ENCODE data around the gene PRRX2. TPM values are rescaled to one million over a fixed set of nuclear protein-coding genes. Genes with fewer than 3 reads are reported as not detected.

The PRRX2 gene
- polyA plus RNA-seq, 3 donors from 2014 or later: 0.18 TPM; not detected in 2

DNA sequence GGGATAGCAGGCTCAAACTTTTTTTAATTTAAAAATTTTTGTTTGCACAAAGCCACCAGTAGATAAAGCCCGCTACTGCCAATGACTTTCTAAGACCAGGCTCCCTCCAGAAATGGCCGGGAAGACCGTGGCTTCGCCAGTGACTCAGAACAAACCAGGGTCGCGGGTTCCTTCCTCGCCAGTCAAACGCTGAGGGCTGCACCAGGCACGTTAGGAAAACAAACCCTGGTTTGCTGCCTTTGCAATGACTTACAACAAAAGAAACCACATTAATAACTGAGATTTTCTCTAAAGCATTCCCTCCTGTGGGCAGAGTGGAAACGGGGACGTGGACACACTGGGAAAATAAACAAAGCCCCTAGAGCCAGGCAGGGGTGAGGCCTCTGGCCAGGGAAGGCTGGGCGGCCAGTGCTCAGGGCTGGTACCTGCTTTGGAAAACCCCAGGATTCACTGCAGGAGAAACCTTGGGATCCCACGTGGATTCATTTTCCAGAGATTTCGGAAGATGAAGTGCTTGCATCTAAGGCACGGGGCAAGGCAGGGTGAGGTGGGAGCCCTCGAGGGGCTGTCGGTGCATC lies 3.8 kb downstream of the PRRX2 start:
- Mint-ChIP-seq H3K9me3 (no peaks in the 10 kb centered on the region), H3K4me3 (no peak overlapping the region), H3K4me1 (peaks cover 0 to 3% of the 10 kb centered on the region in 2 donors), H3K27me3 (ENCODE audit: low read depth in 3 of 3) (peaks cover 7 to 12% (median 8%) of the 10 kb centered on the region in 3 donors), H3K27ac (no peak overlapping the region), H3K36me3 (no peaks in the 10 kb centered on the region)
- no peak for DNase-seq

DNA sequence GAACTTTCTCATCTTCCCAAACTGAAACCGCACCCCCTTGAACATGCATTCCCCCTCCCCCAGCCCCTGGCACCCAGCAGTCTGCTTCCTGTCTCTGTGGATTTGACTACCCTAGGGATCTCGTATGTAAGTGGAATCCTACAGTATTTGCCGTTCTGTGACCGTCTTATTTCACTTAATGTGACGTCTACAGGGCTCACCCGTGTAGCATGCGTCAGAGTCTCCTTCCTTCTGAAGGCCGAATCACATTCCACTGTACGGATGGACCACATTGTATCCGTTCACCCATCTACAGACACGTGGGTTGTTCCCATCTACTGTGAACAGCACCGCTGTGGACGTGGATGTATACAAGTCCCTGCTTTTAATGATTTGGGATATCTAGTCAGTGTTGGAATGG lies 4.5 kb downstream of the PRRX2 start:
- Mint-ChIP-seq H3K27ac (peak overlapping the region in 1 of 6 donors; percentile 77), H3K27me3 (ENCODE audit: low read depth in 3 of 3) (peaks cover 7 to 8% (median 7%) of the 10 kb centered on the region in 3 donors)

DNA sequence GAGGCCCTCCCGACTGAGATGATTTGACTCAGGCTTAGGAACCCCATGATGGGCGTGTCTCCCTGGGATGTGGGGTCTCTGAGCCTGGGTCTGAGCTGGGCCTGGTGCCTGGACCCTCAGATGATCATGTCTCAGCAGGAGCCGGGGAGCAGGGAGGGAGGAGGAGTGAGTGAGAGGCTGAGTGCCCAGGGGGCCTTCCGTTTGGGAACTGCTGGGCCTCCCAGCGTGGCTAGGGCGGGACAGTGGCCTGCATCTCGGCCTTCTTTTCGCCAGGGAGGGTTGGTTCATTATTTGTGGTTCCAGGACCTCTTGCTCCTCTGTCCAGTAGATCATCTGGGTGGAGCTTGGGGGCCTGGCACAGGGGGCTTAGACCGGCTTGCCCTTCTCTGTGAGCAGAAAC lies 5.6 kb downstream of the PRRX2 start:
- no peaks in the 10 kb centered on the region for H3K36me3 Mint-ChIP-seq
- no peaks in the 10 kb centered on the region for H3K9me3 Mint-ChIP-seq
- no peak for DNase-seq
- H3K4me3 Mint-ChIP-seq: no peak overlapping the region
- H3K4me1 Mint-ChIP-seq: no peaks in the 10 kb centered on the region
- peaks cover 4 to 8% (median 7%) of the 10 kb centered on the region in 3 donors for H3K27me3 Mint-ChIP-seq (ENCODE audit: low read depth in 3 of 3)
- H3K27ac Mint-ChIP-seq: no peak overlapping the region

More for the DNA sequence above, 4.5 kb downstream of the PRRX2 start:
- no peaks in the 10 kb centered on the region for H3K9me3 Mint-ChIP-seq
- H3K4me1 Mint-ChIP-seq: no peaks in the 10 kb centered on the region
- no peaks in the 10 kb centered on the region for H3K36me3 Mint-ChIP-seq
- no peak for DNase-seq
- no peak overlapping the region for H3K4me3 Mint-ChIP-seq

DNA sequence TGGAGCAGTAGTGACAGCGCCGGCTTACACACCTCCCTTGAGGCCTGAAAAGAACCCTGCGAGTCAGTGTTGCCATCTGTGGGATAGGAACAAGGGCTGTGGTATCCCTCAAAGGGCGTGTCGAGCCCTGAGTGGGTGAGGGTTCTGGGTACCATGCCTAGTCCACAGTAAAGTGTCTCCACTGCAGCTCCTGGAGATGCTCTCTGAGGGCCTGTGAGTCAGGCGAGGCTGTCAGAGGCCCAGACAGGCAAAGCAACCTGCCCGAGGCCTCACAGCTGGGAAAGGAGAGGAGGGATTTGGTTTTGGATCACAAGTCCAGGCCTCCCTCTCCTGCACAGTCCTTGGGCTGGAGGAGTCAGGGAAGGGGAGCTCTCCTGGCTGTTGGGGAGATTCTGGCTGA lies 6.1 kb downstream of the PRRX2 start:
- no peak overlapping the region for H3K4me3 Mint-ChIP-seq
- no peaks in the 10 kb centered on the region for H3K9me3 Mint-ChIP-seq
- H3K27me3 Mint-ChIP-seq (ENCODE audit: low read depth in 3 of 3): peaks cover 2 to 8% (median 7%) of the 10 kb centered on the region in 3 donors
- H3K36me3 Mint-ChIP-seq: no peaks in the 10 kb centered on the region
- H3K27ac Mint-ChIP-seq: no peak overlapping the region
- DNase-seq: no peak
- no peaks in the 10 kb centered on the region for H3K4me1 Mint-ChIP-seq

DNA sequence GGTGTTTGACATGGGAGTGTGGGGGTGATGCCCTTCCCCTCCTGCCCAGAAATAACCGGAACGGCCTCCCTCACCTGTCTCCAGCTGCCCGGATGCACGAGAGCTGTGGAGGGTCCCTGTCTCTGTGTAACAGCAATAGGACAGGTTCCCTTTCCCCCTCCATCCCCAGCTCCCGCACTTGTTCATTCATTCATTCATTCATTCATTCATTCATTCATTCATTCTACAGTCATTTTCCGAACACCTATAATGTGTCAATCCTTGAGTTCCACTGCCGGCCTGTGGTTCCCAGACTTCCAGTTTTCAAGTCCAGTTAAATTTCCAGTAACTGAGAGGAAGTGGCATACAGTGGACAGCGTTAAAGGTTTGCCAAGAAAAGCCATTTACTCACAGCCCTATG lies 7.3 kb downstream of the PRRX2 start:
- Mint-ChIP-seq H3K4me3 (no peak overlapping the region), H3K9me3 (no peaks in the 10 kb centered on the region), H3K27ac (peak overlapping the region in 1 of 6 donors; percentile 44), H3K36me3 (no peaks in the 10 kb centered on the region), H3K4me1 (no peaks in the 10 kb centered on the region), H3K27me3 (ENCODE audit: low read depth in 3 of 3) (peaks cover 4 to 7% (median 4%) of the 10 kb centered on the region in 3 donors)
- no peak for DNase-seq

DNA sequence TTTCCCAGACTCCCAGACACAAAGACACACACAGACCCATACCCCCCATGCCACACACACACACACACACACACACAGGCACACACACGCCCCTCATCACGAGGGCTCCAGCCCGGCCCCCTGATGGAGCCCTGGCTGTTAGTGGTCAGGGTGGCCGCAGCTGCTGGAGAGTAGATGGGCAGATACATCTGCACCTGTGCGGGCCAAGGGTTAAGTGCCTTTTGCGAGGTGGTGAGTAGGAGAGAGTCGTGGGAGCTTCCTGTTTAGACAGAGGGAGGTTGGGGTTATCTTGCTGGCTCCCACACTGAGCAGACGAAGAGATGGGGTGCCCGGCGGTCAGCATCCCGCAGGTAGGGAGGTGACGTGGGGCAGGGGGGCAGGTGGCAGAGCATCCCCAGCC lies 8.2 kb downstream of the PRRX2 start:
- no peak overlapping the region for H3K4me3 Mint-ChIP-seq
- no peak overlapping the region for H3K27ac Mint-ChIP-seq

DNA sequence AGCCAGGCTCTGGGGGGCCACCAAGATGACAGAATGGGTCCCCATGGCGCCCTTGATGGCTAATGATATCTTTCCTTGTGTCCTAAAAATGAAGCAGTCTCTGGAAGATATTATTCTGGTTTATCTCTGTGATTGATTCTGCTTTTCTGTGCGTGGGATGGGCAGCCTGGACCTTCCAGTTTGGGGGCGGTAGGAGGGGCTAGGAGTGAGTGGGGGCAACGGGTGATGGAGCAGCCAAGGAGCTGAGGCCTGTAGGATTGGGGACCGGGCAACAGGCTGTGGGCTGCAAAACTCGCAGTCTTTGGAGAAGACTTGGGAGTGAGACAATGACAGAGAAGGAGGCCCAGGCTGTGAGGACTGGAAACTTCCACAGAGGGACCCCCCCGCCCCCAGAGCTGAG lies 8.8 kb downstream of the PRRX2 start:
- no peaks in the 10 kb centered on the region for H3K4me1 Mint-ChIP-seq
- H3K9me3 Mint-ChIP-seq: no peaks in the 10 kb centered on the region
- no peaks in the 10 kb centered on the region for H3K36me3 Mint-ChIP-seq
- H3K27ac Mint-ChIP-seq: no peak overlapping the region
- H3K27me3 Mint-ChIP-seq (ENCODE audit: low read depth in 3 of 3): peaks cover 2 to 10% (median 2%) of the 10 kb centered on the region in 3 donors
- DNase-seq: no peak
- no peak overlapping the region for H3K4me3 Mint-ChIP-seq

More for the DNA sequence above, 8.2 kb downstream of the PRRX2 start:
- Mint-ChIP-seq H3K27me3 (ENCODE audit: low read depth in 3 of 3) (peaks cover 2 to 10% (median 2%) of the 10 kb centered on the region in 3 donors), H3K9me3 (no peaks in the 10 kb centered on the region), H3K4me1 (no peaks in the 10 kb centered on the region), H3K36me3 (no peaks in the 10 kb centered on the region)
- DNase-seq: no peak

DNA sequence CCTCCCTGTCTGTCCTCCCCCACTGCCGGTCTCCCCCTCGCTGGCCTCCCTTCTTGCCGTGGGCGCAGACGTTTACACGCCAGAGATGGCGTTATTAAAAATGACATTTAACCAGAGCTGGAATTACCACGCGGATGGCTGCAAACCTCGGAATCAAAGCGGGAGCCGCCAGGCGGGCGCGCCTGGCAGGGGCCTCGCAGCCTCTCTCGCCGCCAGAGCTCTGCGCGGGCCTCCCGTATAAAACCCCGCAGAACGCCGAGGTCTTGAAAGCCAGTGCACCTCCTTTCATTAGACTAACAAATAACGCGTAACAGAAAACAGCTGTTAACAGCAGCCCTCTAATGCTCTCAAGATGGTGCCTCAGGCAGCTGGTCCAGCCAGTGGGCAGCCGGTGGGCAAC lies 10.2 kb downstream of the PRRX2 start:
- Mint-ChIP-seq H3K27ac (no peak overlapping the region), H3K4me3 (no peak overlapping the region), H3K9me3 (no peaks in the 10 kb centered on the region), H3K4me1 (no peaks in the 10 kb centered on the region), H3K27me3 (ENCODE audit: low read depth in 3 of 3) (peaks cover 0 to 7% (median 2%) of the 10 kb centered on the region in 3 donors), H3K36me3 (no peaks in the 10 kb centered on the region)
- DNase-seq: no peak

DNA sequence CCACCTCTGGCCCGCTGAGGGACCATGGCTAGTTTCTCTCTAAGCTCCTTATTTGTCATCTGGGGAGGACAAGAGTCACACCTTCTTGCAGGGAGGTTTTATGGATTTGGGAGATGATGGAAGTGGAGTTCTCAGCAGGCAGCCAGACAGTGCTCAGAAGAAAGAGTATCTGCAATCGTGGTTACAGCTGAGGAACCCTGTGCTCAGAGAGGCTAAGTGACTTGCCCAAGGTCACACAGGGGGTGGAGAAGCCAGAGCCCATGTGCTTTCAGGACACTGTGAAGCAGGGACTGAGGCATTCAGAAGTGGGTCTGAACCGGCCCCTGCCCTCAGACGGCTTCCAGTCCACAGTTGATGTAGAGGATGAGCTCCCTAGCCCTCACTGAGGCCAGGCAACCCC lies 10.8 kb downstream of the PRRX2 start:
- no peaks in the 10 kb centered on the region for H3K36me3 Mint-ChIP-seq
- no peak overlapping the region for H3K4me3 Mint-ChIP-seq
- DNase-seq: no peak
- peaks cover 0 to 9% (median 2%) of the 10 kb centered on the region in 3 donors for H3K27me3 Mint-ChIP-seq (ENCODE audit: low read depth in 3 of 3)
- no peaks in the 10 kb centered on the region for H3K9me3 Mint-ChIP-seq
- no peak overlapping the region for H3K27ac Mint-ChIP-seq
- no peaks in the 10 kb centered on the region for H3K4me1 Mint-ChIP-seq

DNA sequence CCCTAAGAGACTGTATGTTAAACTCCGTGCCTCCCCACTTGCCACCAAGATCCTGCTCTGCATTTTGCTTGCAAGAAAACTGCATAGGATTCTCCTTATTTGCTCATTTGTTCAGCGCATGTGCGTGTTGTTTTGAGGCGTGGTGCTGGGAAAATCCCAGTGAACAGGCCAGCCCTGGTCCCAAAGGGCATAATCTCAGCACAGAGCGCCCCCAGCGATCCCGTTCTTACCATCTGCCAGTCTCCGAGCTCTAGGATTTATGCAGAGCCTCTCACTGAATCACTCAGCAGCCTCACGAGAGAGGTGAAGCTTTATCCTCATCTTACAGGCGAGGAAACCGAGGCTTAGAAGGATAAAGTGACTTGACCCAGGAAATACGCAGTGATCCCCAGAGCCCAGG lies 11.5 kb downstream of the PRRX2 start:
- Mint-ChIP-seq H3K36me3 (no peaks in the 10 kb centered on the region), H3K4me3 (no peak overlapping the region), H3K27ac (no peak overlapping the region), H3K9me3 (no peaks in the 10 kb centered on the region), H3K27me3 (ENCODE audit: low read depth in 3 of 3) (peaks cover 0 to 9% (median 2%) of the 10 kb centered on the region in 3 donors), H3K4me1 (no peaks in the 10 kb centered on the region)
- no peak for DNase-seq

DNA sequence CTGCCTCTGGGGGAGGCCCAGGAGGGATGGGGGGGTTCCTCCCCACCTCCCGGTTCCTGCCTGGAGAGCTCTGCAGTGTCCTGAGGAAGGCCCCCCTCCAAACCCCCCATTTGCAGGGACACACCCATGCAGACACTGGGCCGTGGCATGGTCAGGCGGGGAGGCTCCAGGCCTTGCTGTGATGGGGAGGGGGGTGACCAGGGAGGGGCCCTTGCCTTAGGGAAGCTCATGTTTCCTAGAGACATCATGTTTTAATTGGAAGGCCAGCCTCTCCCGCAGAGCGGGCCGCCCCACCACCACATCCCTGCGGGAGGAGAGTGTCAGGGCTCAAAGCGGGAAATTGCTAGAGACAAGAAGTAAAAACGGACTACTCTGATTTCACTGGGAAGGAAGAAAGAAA lies 12.0 kb downstream of the PRRX2 start:
- H3K4me3 Mint-ChIP-seq: no peak overlapping the region
- no peak overlapping the region for H3K27ac Mint-ChIP-seq
- H3K9me3 Mint-ChIP-seq: no peaks in the 10 kb centered on the region
- H3K27me3 Mint-ChIP-seq (ENCODE audit: low read depth in 3 of 3): peaks cover 0 to 12% (median 2%) of the 10 kb centered on the region in 3 donors
- no peaks in the 10 kb centered on the region for H3K4me1 Mint-ChIP-seq
- no peak for DNase-seq
- H3K36me3 Mint-ChIP-seq: no peaks in the 10 kb centered on the region

DNA sequence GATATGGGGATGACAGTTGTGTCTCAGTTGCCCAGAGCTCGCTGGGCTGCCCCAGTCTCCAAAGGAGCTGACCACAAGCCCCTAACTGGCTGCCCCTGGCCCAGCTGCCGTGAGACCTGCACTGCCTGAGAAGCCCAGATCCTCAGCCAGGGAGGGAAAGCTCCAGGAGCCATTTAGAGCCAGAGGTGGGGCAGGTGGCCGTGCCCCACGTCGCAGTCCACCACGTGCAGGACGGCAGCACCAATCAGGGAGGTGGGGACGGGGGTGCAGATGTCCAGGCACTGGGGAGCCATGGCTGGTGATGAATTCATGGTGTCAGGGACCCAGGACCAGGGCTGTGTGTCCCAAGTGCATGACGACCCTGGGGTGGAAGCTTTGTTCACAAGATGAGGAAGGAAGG lies 13.4 kb downstream of the PRRX2 start:
- Mint-ChIP-seq H3K36me3 (no peaks in the 10 kb centered on the region), H3K9me3 (no peaks in the 10 kb centered on the region), H3K27ac (no peak overlapping the region), H3K27me3 (ENCODE audit: low read depth in 3 of 3) (peaks cover 0 to 9% (median 2%) of the 10 kb centered on the region in 3 donors), H3K4me1 (no peaks in the 10 kb centered on the region), H3K4me3 (no peak overlapping the region)
- DNase-seq: no peak

DNA sequence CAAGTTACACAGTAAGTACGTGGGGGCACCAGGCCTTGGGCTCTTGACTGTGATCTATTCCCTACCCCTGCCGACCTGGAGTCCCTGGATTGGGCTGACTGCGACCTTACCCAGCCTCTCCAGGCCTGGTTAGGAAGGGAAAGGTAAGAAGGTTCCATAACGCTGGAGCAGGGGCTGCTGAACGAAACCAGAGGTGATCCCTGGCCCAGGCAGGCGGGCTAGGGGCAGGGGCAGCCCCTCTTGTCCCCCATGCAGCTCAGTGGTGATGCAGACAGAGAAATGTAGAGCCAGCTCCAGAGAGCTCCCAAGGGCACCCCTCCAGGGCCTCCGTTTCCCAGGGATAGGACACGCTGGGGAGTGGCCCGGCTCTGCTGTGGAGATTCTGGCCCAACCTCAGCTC lies 14.1 kb downstream of the PRRX2 start:
- no peak overlapping the region for H3K27ac Mint-ChIP-seq
- DNase-seq: no peak
- H3K27me3 Mint-ChIP-seq (ENCODE audit: low read depth in 3 of 3): peaks cover 0 to 9% (median 2%) of the 10 kb centered on the region in 3 donors
- no peaks in the 10 kb centered on the region for H3K36me3 Mint-ChIP-seq
- H3K4me1 Mint-ChIP-seq: no peaks in the 10 kb centered on the region
- no peaks in the 10 kb centered on the region for H3K9me3 Mint-ChIP-seq
- H3K4me3 Mint-ChIP-seq: no peak overlapping the region

DNA sequence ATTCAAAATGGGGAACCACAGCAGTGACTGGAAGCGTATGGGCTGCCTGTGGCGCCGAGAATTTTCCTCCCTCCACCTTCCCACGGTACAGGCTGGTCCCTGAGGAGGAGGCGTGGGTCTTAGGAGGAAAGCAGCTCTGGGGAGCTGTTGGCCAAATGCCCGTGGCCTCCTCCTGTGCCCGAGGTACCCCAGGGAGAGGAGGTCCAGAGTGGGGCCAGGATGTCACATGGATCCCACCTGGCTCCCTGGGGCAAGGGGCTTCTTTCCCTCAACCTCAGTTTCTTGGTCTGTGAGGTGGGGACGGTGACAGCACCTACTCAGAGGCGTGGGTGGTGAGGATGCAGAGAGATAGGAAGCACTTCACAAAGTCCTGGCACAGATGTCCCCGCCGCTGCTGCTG lies 16.5 kb downstream of the PRRX2 start:
- no peak overlapping the region for H3K4me3 Mint-ChIP-seq
- no peak for DNase-seq
- no peaks in the 10 kb centered on the region for H3K4me1 Mint-ChIP-seq
- no peaks in the 10 kb centered on the region for H3K9me3 Mint-ChIP-seq
- H3K27ac Mint-ChIP-seq: no peak overlapping the region
- H3K27me3 Mint-ChIP-seq (ENCODE audit: low read depth in 3 of 3): peaks cover 0 to 9% (median 3%) of the 10 kb centered on the region in 3 donors
- no peaks in the 10 kb centered on the region for H3K36me3 Mint-ChIP-seq

DNA sequence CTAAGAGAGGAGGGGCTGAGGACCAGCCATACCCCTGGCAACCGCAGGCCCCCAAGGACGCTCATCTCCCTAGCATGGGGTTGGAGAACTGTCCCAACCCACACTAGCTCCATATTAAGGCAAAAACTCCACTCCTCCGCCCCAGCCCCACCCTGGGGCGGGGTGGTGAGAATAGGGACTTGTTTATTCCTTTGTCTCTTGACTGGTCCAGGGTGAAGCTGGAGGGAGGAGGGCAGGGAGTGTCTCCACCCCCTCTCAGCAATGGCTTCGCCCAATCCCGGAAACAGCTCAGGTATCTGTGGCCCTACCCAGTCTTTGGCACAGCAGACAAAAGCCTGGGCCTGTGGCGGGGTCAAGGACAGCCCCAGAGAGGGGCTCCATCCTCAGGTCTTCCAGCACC lies 16.9 kb downstream of the PRRX2 start:
- H3K4me1 Mint-ChIP-seq: no peaks in the 10 kb centered on the region
- no peak for DNase-seq
- H3K27me3 Mint-ChIP-seq (ENCODE audit: low read depth in 3 of 3): peaks cover 0 to 9% (median 1%) of the 10 kb centered on the region in 3 donors
- H3K9me3 Mint-ChIP-seq: no peaks in the 10 kb centered on the region
- H3K27ac Mint-ChIP-seq: no peak overlapping the region
- H3K36me3 Mint-ChIP-seq: no peaks in the 10 kb centered on the region
- no peak overlapping the region for H3K4me3 Mint-ChIP-seq

Measured in immature natural killer cell (primary cell).